H9 (cell line): ENCODE results near the gene CPT1A. TPM values are rescaled to one million over a fixed set of nuclear protein-coding genes. Genes with fewer than 3 reads are reported as not detected.

Experiments used
- DNase-seq: peaks from one replicate; pipeline ENCODE4 v3.0.0-alpha.2; 2017
- H2AFZ ChIP-seq: one replicate; pipeline ENCODE4 v1.6.1; 2013; ENCODE audit warnings: mild to moderate bottlenecking, low read length, control low read depth, moderate library complexity
- H2AK5ac ChIP-seq: 2 replicates; pipeline ENCODE4 v1.6.1; 2013; ENCODE audit warnings: low read length, control low read depth, mixed read lengths; ENCODE audit not compliant: insufficient read length
- H2BK120ac ChIP-seq: one replicate; pipeline ENCODE4 v1.6.1; 2013; ENCODE audit warnings: low read depth, mild to moderate bottlenecking, low read length, control low read depth, inconsistent platforms; ENCODE audit not compliant: poor library complexity, severe bottlenecking
- H2BK12ac ChIP-seq: 2 replicates; pipeline ENCODE4 v1.6.1; 2013; ENCODE audit warnings: low read length, control low read depth, mixed read lengths, low read depth; ENCODE audit not compliant: insufficient read length
- H2BK15ac ChIP-seq: 2 replicates; pipeline ENCODE4 v1.6.1; 2013; ENCODE audit warnings: low read depth, low read length, control low read depth
- H2BK20ac ChIP-seq: one replicate; pipeline ENCODE4 v1.6.1; 2013; ENCODE audit warnings: low read depth, mild to moderate bottlenecking, low read length, control low read depth, inconsistent platforms; ENCODE audit not compliant: poor library complexity, severe bottlenecking
- H2BK5ac ChIP-seq: 2 replicates; pipeline ENCODE4 v1.6.1; 2013; ENCODE audit warnings: low read length, control low read depth, mixed read lengths; ENCODE audit not compliant: insufficient read length
- H3K14ac ChIP-seq: 2 replicates; pipeline ENCODE4 v1.6.1; 2013; ENCODE audit warnings: low read length, control low read depth; ENCODE audit not compliant: insufficient read depth
- H3K18ac ChIP-seq: 2 replicates; pipeline ENCODE4 v1.6.1; 2013; ENCODE audit warnings: low read depth, mild to moderate bottlenecking, mixed read lengths, low read length, control low read depth; ENCODE audit not compliant: insufficient read length
- H3K23ac ChIP-seq: 2 replicates; pipeline ENCODE4 v1.6.1; 2013; ENCODE audit warnings: low read length, control low read depth, mixed read lengths, low read depth; ENCODE audit not compliant: insufficient read length
- H3K23me2 ChIP-seq: 2 replicates; pipeline ENCODE4 v1.6.1; 2013; ENCODE audit warnings: low read depth, mild to moderate bottlenecking, mixed read lengths, low read length, control low read depth; ENCODE audit not compliant: insufficient read length, poor library complexity, severe bottlenecking
- H3K27ac ChIP-seq: 2 replicates; pipeline ENCODE4 v1.5.1; 2013; ENCODE audit warnings: low read length, control low read depth, mixed read lengths, low read depth; ENCODE audit not compliant: insufficient read length
- H3K27me3 ChIP-seq: 2 replicates; pipeline ENCODE4 v1.6.1; 2013; ENCODE audit warnings: low read length, control low read depth, inconsistent platforms; ENCODE audit not compliant: insufficient read depth
- H3K4ac ChIP-seq: 2 replicates; pipeline ENCODE4 v1.6.1; 2013; ENCODE audit warnings: low read depth, mild to moderate bottlenecking, control low read depth, inconsistent platforms, low read length, moderate library complexity
- H3K4me1 ChIP-seq: 2 replicates; pipeline ENCODE4 v1.6.1; 2013; ENCODE audit warnings: low read length, control low read depth, inconsistent platforms; ENCODE audit not compliant: insufficient read depth
- H3K4me2 ChIP-seq: 2 replicates; pipeline ENCODE4 v1.6.1; 2013; ENCODE audit warnings: low read length, control low read depth, mixed read lengths; ENCODE audit not compliant: insufficient read length, insufficient read depth
- H3K56ac ChIP-seq: 2 replicates; pipeline ENCODE4 v1.6.1; 2013; ENCODE audit warnings: low read depth, mild to moderate bottlenecking, mixed read lengths, low read length, control low read depth; ENCODE audit not compliant: insufficient read length
- H3K79me1 ChIP-seq: 2 replicates; pipeline ENCODE4 v1.6.1; 2013; ENCODE audit warnings: low read depth, mild to moderate bottlenecking, moderate library complexity, low read length, control low read depth, inconsistent platforms; ENCODE audit not compliant: insufficient read depth, poor library complexity, severe bottlenecking
- H3K79me2 ChIP-seq: 2 replicates; pipeline ENCODE4 v1.6.1; 2013; ENCODE audit warnings: low read length, control low read depth, inconsistent platforms; ENCODE audit not compliant: insufficient read depth
- H3K9ac ChIP-seq: 2 replicates; pipeline ENCODE4 v1.6.1; 2013; ENCODE audit warnings: low read length, control low read depth, mixed read lengths; ENCODE audit not compliant: insufficient read length; ENCODE audit errors: extremely low read depth
- H3K9me3 ChIP-seq: one replicate; pipeline ENCODE4 v1.6.1; 2013; ENCODE audit warnings: low read depth, low read length, inconsistent platforms; ENCODE audit not compliant: control insufficient read depth
- H3T11ph ChIP-seq: one replicate; pipeline ENCODE4 v1.6.1; 2013; ENCODE audit warnings: mild to moderate bottlenecking, low read length, control low read depth, inconsistent platforms
- H4K20me1 ChIP-seq: one replicate; pipeline ENCODE4 v1.6.1; 2013; ENCODE audit not compliant: control insufficient read depth, insufficient read length, insufficient read depth
- H4K5ac ChIP-seq: 2 replicates; pipeline ENCODE4 v1.6.1; 2013; ENCODE audit warnings: low read depth, mild to moderate bottlenecking, mixed read lengths, low read length, control low read depth; ENCODE audit not compliant: insufficient read length
- H4K8ac ChIP-seq: replicated peaks from 2 replicates; pipeline ENCODE4 v1.6.1; 2013; ENCODE audit warnings: low read length, control low read depth, mixed read lengths, low read depth; ENCODE audit not compliant: insufficient read length
- H4K91ac ChIP-seq: 2 replicates; pipeline ENCODE4 v1.6.1; 2013; ENCODE audit warnings: low read depth, mild to moderate bottlenecking, moderate library complexity, mixed read lengths, low read length, control low read depth; ENCODE audit not compliant: insufficient read length
- H3K27ac Mint-ChIP-seq, 3 experiments: 2 replicates in 2 of 3; 3 replicates in 1 of 3; pipeline ENCODE4 v1.8.0; 2020 to 2021; ENCODE audit warnings: mixed read lengths in 3 of 3, mild to moderate bottlenecking in 1 of 3, moderate library complexity in 1 of 3
- H3K27me3 Mint-ChIP-seq: 2 replicates; pipeline ENCODE4 v1.8.0; 2021; ENCODE audit warnings: low read depth, mild to moderate bottlenecking, moderate library complexity, mixed read lengths
- H3K36me3 Mint-ChIP-seq, 3 experiments: 2 replicates in 2 of 3; 3 replicates in 1 of 3; pipeline ENCODE4 v1.8.0; 2020 to 2021; ENCODE audit warnings: low read depth in 3 of 3, mixed read lengths in 3 of 3; ENCODE audit not compliant: insufficient read depth in 1 of 3
- H3K4me1 Mint-ChIP-seq, 2 experiments: 2 replicates each; pipeline ENCODE4 v1.8.0; 2020; ENCODE audit warnings: mixed read lengths in 2 of 2
- H3K4me3 Mint-ChIP-seq, 2 experiments: 2 replicates in 1 of 2; 3 replicates in 1 of 2; pipeline ENCODE4 v1.8.0; 2020 to 2021; ENCODE audit warnings: mild to moderate bottlenecking in 2 of 2, mixed read lengths in 2 of 2, moderate library complexity in 1 of 2
- H3K9me3 Mint-ChIP-seq, 2 experiments: 2 replicates in 1 of 2; 3 replicates in 1 of 2; pipeline ENCODE4 v1.8.0; 2020; ENCODE audit warnings: mild to moderate bottlenecking in 2 of 2, mixed read lengths in 2 of 2, moderate library complexity in 1 of 2
- WGBS: extraction: QIAGEN DNeasy Blood & Tissue Kit; methylation state at CpG from one replicate; pipeline ENCODE4 v1.1.7; 2013; ENCODE audit warnings: missing lambda C conversion rate, low lambda C conversion rate, mixed read lengths; ENCODE audit not compliant: insufficient read length; ENCODE audit errors: extremely low coverage; 5-methylcytosine and 5-hydroxymethylcytosine counted together
- total RNA-seq: library from RNA; stranded (reverse); gene quantifications from 2 replicates; pipeline ENCODE4 v1.2.1, GENCODE V29; 2021
- TF ChIP-seq, protein P1 (sequence below): fragments of 200-600 bp; sonication (generic); conservative IDR thresholded peaks from 3 replicates; pipeline ENCODE4 v1.8.0; 2021; ENCODE audit warnings: antibody characterized with exemption, mild to moderate bottlenecking

The CPT1A gene
- total RNA-seq, 1 experiment from 2014 or later: 7.5 TPM

DNA sequence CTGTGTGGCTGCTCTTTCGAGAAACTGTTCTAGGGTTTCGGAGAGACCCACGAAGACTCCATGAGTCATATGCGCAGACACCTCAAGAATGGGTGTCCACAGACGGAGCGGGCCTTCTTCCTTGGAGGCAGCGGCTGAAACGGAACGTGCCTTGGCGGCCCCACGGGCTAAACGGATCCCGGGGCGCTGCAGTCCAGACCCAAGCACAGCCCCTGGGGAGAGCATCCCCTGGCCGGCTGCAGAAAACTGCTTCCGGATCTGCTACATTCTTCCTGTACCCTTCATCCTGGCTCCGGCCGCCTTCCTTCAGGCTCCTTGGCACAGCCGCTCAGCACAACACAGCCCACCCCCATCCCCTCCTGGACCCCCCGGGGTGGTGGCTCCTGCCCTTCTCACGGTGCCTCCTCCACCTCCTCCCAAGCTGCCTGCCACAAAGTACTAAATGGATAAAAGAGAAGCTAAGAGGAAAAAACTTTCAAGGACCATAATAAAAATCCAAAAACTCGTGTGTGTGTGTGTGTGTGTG is 25.4 kb downstream of the CPT1A start:
- H3K23ac ChIP-seq: no peak overlapping the region
- H3K79me2 ChIP-seq: no peaks in the 10 kb centered on the region
- H3K27ac ChIP-seq: no peak overlapping the region
- H2AK5ac ChIP-seq: no peak overlapping the region
- H3K9ac ChIP-seq: no peak overlapping the region
- H2BK20ac ChIP-seq: no peak overlapping the region
- no peak overlapping the region; the same call in 1 of the 2 replicates for H3K14ac ChIP-seq
- H3K79me1 ChIP-seq: no peaks in the 10 kb centered on the region
- H3K4me2 ChIP-seq: no peak overlapping the region
- no peak overlapping the region for H4K8ac ChIP-seq
- Mint-ChIP-seq H3K36me3 (no peaks in the 10 kb centered on the region), H3K4me1 (peaks cover 0 to 4% of the 10 kb centered on the region in 2 experiments; a peak in 3 of 4 replicates), H3K9me3 (no peaks in the 10 kb centered on the region; a peak in 1 of 5 replicates), H3K4me3 (no peak overlapping the region), H3K27me3 (no peaks in the 10 kb centered on the region), H3K27ac (peak overlapping the region in 1 of 3 experiments; percentile 66; a peak in 1 of 7 replicates)
- no peak overlapping the region for H3T11ph ChIP-seq
- no CpG with 5 or more reads among the region's 22 CpGs for WGBS
- no peaks in the 10 kb centered on the region; the same call in 1 of the 2 replicates for H3K4me1 ChIP-seq
- H3K56ac ChIP-seq: no peak overlapping the region
- H2BK15ac ChIP-seq: no peak overlapping the region
- no peak overlapping the region for H2BK12ac ChIP-seq
- DNase-seq: no peak
- no peak overlapping the region for H3K4ac ChIP-seq
- H4K91ac ChIP-seq: no peak overlapping the region
- no peaks in the 10 kb centered on the region for H3K9me3 ChIP-seq
- H4K5ac ChIP-seq: no peak overlapping the region
- H3K18ac ChIP-seq: peak overlapping the region; percentile 57
- no peak overlapping the region for H2BK5ac ChIP-seq
- H2BK120ac ChIP-seq: no peak overlapping the region
- TF ChIP-seq, protein P1, sequence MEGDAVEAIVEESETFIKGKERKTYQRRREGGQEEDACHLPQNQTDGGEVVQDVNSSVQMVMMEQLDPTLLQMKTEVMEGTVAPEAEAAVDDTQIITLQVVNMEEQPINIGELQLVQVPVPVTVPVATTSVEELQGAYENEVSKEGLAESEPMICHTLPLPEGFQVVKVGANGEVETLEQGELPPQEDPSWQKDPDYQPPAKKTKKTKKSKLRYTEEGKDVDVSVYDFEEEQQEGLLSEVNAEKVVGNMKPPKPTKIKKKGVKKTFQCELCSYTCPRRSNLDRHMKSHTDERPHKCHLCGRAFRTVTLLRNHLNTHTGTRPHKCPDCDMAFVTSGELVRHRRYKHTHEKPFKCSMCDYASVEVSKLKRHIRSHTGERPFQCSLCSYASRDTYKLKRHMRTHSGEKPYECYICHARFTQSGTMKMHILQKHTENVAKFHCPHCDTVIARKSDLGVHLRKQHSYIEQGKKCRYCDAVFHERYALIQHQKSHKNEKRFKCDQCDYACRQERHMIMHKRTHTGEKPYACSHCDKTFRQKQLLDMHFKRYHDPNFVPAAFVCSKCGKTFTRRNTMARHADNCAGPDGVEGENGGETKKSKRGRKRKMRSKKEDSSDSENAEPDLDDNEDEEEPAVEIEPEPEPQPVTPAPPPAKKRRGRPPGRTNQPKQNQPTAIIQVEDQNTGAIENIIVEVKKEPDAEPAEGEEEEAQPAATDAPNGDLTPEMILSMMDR: no peak
- no peaks in the 10 kb centered on the region for H4K20me1 ChIP-seq
- H3K27me3 ChIP-seq: no peaks in the 10 kb centered on the region
- H2AFZ ChIP-seq: no peak overlapping the region
- no peaks in the 10 kb centered on the region for H3K23me2 ChIP-seq
